CD4-positive, alpha-beta T cell treated with Interleukin-10 for 1 hour (primary cell): Measurements from ENCODE around the gene PIP4P1.
"Not testable (repeated sequence)": the region's sequence is repeated elsewhere in the genome, so short reads cannot be mapped to it uniquely, and the experiment has no call there.

ENCODE experiments used
- DNase-seq: peaks from one replicate; pipeline ENCODE4 v3.0.0-alpha.2; 2020

Gene PIP4P1

DNA sequence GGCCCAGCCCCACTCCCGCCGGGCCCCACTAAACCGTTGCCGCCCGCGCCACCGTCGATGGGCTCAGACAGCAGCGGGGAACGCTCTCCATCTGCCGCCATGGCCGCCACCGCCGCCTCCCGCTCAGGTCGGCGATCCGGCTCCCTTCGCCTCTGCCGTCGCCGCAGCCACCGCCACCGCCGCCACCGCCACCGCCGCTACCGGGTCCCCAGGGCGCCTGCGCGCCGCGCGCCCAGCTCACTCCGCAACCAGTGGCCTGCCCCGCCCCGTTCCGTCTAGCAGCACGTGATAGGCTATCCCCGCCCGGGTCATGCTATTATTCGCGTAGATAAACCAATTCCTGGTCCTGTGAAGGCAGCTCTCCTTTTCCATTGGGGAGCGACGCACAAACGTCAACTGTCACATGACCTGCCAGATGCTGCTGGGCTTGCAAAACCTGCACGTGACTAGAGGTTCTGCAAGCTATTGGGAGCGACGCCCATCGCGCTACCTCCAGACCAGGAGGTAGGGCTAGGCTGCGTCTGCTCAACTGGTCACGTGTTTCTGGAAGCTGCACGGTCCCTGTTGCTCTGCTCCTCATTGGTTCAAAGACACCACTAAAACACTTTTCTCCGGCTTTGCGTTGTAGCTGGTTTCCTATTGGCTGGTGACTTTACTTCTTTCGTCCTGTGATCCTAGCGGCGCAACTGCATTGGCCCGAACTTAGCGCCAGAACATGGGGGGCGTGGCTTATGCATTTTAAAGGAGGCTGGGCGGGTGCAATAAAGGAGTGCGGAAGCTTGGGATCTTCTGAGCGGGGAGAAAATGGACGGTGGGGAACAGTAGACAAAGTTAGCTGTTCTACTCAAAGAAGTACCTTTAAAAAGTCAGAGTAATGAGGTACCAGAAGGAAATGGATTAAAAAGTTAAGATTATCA lies at the start of gene PIP4P1:
TSS of gene PIP4P1 (minus strand) at position 210 of the 917 bp plus-strand sequence. CDS start at position 101, 109 bp downstream.
- DNase-seq = peak; percentile 99

DNA sequence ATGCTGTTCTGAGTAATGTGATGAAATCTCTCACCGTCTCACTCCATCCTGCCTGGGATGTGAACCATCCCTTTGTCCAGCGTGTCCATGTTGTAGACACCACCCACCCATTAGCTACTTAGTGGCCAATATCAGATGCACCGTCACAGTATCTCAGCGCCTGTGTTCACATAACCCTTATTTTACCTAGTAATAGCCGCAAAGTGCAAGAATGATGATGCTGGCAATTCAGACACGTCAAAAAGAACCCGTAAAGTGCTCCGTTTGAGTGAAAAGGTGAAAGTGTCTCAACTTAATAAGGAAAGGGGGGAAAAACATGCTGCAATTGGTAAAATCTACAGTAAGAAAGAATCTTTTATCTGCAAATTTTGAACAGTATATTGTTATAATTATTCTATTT lies 47.1 kb upstream of the PIP4P1 start:
- no peak for DNase-seq

DNA sequence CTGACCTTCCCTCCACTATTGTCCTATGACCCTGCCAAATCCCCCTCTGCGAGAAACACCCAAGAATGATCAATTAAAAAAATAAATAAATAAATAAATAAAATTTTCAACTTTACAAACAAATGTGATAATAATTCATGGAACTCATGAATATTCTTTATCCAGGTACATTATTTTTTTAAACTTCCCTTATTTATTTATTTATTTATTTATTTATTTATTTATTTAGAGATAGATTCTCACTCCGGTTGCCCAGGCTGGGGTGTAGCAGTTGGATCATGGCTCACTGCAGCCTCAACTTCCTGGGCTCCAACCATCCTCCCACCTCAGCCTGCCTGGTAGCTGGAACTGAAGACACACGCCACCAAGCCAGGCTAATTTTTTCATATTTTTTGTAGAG lies 46.3 kb upstream of the PIP4P1 start:
- DNase-seq = not testable (repeated sequence)

DNA sequence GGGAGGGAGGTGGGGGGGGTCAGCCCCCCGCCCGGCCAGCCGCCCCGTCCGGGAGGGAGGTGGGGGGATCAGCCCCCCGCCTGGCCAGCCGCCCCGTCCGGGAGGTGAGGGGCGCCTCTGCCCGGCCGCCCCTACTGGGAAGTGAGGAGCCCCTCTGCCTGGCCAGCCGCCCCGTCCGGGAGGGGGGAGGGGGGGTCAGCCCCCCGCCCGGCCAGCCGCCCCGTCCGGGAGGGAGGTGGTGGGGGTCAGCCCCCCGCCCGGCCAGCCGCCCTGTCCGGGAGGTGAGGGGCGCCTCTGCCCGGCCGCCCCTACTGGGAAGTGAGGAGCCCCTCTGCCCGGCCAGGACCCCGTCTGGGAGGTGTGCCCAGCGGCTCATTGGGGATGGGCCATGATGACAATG lies 45.5 kb upstream of the PIP4P1 start:
- DNase-seq = not testable (repeated sequence)

- DNase-seq = not testable (repeated sequence)
Measured at GRCh38 chr14:20506276-20506675, 45.0 kb upstream of the PIP4P1 start.

DNA sequence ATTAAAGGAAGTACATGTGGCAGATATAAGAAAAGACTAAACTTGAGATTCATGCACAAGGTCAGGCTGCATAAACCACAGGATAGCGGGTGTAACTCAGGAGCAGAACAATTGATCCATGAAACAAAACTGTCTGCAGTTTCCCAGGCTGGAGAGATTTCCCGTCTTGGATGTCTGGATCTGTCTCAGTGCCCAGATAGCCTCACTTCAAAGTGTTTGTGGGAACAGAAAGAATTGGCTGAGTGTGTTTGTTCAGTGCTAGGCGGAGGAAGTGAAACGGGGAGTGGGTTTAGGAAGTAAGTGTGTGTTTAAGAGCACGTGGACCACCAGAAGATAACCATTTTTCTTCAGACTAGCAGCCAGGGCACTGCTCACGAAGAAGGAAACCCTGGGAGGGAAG lies 42.7 kb upstream of the PIP4P1 start:
- no peak for DNase-seq

DNA sequence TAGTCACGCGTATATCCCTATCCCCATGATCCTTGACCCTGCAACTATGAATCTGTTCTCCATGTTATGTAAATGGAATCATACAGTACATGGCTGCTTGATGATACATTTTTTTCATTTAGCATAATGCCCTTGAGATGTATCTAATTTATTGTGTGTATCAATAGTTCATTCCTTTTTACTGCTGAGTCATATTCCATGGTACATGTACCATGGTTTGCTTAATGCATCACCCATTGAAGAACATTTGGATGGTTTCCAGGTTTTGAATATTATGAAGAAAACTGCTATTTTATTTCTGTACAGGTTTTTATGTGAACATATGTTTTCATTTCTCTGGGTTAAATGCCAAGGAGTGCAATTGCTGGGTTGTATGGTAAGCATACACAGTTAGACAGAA lies 40.1 kb upstream of the PIP4P1 start:
- no peak for DNase-seq

GRCh38 chr14:20499881-20500280 lies 38.6 kb upstream of the PIP4P1 start:
- DNase-seq = no peak

GRCh38 chr14:20499108-20499507 lies 37.9 kb upstream of the PIP4P1 start:
- no peak for DNase-seq

GRCh38 chr14:20498622-20499021 lies 37.4 kb upstream of the PIP4P1 start:
- DNase-seq = no peak

DNA sequence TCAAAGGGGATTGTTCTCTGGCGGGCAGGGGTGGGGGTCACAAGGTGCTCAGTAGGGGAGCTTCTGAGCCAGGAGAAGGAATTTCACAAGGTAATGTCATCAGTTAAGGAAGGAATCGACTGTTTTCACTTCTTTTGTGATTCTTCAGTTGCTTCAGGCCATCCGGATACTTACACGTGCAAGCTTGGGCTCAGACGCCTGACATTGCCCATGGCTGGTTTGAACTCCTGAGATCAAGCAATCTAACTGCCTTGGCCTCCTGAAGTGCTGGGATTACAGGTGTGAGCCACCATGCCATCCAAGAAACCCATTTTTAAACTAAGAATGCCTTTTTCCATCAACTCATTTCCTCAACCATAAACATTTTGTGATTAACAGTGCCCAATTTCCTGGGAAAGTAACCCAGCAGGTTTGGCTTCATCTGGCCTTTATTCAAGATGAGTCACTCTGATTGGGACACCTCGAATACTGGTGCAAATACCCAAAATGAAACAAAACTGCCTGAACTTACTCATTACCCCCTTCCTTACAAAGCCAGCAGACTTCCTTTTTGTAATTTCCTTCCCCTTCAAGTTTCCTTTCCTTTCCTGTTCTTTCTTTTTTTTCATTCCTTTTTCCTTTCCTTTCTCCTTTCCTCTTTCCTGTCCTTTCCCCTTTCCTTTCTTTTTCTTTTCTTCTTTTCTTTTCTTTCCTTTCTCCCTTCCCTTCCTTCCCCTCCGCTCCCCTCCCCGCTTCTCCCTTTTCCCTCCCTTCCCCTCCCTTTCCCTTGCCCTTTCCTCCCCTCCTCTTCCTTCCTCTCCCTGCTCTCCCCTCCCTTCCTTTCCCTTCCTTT lies 33.9 kb upstream of the PIP4P1 start:
- DNase-seq = no peak

GRCh38 chr14:20493634-20494033 lies 32.4 kb upstream of the PIP4P1 start:
- DNase-seq = no peak

DNA sequence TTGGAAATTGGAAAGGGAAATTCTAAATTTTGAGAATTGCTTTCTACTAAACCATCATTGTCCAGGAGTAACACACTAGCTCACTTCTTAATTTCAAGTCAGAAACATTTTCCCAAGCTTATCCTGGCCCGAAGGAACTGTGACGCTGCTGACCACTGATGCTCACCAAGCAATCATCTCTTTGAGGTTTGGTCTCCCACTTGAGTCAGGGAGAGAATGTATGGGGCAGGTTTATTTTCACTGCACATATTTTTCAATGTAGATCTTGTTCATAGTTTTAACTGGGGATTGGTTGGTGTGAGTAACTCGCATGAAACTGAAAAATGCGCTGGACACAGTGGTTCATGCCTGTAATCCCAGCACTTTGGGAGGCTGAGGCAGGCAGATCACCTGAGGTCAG lies 31.3 kb upstream of the PIP4P1 start:
- DNase-seq = no peak

DNA sequence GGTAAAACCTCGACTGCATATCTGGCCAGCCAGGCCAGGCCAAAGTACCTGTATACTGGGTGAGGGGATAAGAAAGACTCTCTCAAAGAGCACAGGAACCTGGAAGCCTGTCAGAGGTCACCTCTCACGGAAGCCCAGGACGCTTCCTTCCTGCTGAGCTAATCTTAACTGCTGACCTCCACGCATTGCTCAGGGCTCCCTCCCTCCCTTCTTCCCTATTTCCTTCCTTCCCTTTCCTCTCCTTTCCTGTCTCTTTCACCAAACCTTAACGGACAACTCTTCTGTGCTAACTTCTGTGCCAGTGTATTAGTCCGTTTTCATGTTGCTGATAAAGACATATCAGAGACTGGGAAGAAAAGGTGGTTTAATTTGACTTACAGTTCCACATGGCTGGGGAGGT lies 29.3 kb upstream of the PIP4P1 start:
- no peak for DNase-seq

DNA sequence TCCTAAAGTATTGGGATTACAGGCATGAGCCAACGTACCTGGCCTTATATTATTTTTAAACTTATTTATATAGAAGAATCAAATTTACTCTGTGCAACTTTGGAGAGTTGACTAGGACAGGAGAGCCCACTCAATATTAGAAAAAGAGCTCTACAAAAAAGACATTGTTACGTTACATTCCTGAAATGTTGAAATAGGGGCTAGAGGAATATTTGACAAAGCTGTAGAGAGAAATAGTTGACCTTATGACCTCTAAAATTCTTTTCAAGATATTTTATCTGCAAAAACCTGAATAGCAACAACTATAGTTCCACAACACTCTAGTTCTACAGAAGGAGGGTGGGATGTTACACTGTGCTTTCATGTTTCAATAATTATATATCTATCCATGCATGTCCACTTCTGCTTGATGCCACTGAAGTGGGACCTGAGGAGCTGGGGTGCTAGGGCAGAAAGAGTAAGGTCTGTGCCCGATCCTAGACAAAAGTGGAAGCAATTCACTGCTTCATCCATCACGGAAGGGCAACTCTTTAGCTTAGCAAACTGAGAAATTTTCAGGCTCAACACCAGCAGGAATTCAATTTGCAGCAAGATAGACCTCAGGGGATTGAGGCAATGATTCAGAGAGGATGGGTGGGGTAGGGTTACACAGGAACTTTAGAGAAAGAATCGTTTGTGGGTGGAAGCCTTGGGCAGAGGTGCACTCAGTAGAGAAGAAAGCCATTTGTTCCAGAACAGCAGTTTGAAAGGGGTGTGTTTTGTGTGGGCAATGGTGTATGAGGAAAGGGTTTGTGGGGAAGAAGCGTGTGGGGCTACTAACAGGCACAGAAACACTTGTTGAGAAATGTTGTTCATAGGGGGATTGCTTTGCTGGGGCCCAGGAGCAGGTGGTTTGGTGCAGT lies 28.1 kb upstream of the PIP4P1 start:
- DNase-seq = peak; percentile 28

DNA sequence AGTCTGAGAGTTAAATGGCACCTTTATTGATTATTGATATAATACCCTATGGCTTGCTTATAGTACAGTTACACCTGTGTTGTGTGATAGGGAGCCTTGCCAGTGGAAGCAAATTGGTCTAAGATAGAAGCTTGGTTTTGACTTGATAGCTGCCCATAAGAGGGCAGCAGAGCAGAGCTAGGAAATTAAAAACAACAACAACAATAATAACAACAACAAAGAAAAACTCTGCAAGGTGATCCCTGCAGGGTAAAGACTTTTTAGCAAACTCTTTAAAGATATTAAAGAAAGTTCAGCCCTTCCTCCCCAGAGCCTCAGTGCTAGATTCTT lies 26.1 kb upstream of the PIP4P1 start:
- no peak for DNase-seq

DNA sequence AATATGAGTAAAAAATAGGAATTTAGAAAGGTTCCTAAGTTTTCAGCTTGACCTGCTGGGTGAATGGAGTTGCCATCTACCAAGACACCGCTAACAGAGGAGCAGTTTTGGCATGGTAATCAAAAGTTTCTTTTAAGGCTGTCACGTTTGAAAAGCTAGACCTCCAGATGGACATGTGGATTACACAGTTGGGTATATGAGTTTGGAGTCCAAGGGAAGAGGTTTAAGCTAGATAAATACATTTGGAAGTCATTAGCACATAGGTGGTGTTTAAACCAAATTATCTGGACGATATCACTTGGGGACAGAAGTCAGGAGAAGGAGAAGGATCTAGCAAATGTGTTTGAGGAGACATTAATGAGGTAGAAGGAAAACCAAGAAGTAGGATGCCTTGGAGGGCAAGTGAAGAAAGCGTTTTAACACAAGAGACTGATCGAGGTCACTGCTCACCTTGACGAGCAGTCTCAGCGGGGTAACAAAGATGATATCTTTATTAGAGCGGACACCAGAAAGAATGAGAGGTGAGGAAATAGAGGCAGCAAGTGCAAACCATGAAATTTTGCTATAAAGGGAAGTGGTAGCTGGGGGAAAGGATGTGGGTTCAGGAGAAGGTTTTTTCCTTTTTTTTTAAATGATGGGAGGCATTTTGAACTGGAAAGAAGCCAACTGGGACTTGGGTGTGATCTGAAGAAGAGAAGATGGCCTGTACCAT lies 25.6 kb upstream of the PIP4P1 start:
- DNase-seq = no peak

DNA sequence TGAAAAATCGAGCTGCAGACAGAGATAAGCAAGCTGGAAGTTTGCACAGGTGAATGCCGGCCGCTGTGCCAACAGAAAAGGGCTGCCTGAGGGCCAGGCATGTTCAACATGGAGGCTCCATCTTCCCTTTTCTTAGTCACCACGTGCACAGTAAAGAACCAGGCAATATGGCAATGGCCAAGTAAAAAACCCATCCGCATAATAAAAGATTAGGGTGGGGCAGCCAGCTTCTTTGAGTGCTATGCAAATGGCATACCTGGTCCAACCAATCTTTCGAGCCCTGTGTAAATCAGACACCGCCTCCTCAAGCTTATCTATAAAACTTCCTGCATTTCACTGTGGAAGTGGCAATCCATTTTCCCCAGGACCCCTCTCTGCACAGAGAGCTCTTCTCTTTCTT lies 24.7 kb upstream of the PIP4P1 start:
- DNase-seq = no peak

DNA sequence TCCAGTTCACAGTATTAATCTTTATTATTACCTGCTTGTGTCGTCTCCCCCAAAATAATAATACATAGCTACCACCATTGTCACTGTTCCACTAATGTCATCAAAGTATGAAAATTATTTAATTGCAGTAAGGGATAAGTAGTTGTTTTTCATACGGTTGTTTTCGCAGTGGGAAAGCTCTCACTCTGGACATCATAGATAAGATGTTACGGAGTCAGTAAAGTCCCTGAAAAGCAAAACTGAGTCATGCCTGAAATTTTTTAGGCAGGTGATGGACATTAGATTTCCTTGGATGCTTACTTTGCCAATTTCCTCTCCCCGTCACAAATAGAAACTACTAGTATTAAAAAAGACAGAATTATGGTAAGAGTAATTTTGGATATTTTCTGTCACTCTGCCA lies 21.1 kb upstream of the PIP4P1 start:
- no peak for DNase-seq

DNA sequence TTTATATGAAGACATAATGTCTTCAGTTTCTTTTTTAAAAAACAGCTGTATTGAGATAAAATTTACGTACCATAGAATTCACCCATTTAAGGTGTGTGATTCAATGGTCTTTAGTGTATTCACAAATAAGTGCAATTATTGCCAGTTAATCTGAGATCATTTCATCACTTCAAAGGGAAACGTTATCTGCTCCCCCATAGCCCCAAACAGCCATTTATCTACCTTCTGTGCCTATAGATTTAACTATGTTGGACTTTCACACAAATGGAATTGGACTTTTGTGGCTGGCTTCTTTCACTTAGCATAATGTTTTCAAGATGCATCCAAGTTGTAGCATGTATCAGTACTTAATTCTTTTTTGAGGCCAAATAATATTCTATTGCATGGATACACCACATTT lies 17.7 kb upstream of the PIP4P1 start:
- DNase-seq = no peak

- peak; percentile 51 for DNase-seq
Measured at GRCh38 chr14:20477211-20477876, 16.1 kb upstream of the PIP4P1 start.

DNA sequence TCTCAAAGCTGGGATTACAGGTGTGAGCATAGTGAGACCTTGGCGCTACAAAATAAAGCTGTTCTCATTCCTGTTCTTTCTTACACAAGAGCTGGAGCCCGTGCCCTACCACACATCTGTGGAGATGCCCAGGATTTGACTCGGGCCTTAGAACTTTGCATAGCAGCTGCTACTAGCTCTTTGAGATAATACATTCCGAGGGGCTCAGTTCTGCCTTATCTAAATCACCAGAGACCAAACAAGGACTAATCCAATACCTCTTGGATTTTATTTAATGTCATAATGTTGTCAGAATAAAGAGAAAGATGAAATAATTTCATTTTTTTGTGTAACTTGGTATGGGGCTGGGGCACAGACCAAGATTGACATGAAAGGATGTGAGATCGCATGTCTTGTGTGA lies 15.5 kb upstream of the PIP4P1 start:
- no peak for DNase-seq
